B cell (primary cell): ENCODE data around the gene SMURF1. TPM values are rescaled to one million over a fixed set of nuclear protein-coding genes. Genes with fewer than 3 reads are reported as not detected.

Source experiments
- ATAC-seq: fragments of 200-7000 bp; cut with Tn5 transposase; one replicate; pipeline ENCODE4 v1.10.0; 2021; ENCODE audit warnings: low read depth, mild to moderate bottlenecking, moderate number of reproducible peaks, moderate library complexity
- CTCF ChIA-PET: fragments of 350-600 bp; sonication (Branson Sonifier 250); formaldehyde crosslinking; loops from one replicate; lab custom pipeline; 2021; ENCODE audit warnings: antibody characterized with exemption, inconsistent platforms; lab: Charles Lee
- POLR2A ChIA-PET: fragments of 350-600 bp; sonication (Branson Sonifier 250); formaldehyde crosslinking; loops from one replicate; lab custom pipeline; 2021; ENCODE audit warnings: antibody characterized with exemption; lab: Charles Lee
- DNase-seq: peaks from one replicate; pipeline ENCODE4 v3.0.0; 2013
- H2AFZ ChIP-seq: 2 replicates; pipeline ENCODE4 v1.6.1; 2012; ENCODE audit warnings: mild to moderate bottlenecking, low read depth, low read length; ENCODE audit not compliant: insufficient read depth, poor library complexity, severe bottlenecking
- H3K27ac ChIP-seq, 2 donors: 1 replicate in 1 of 2; 2 replicates in 1 of 2; pipeline ENCODE4 v1.5.1; 2012 to 2013; ENCODE audit warnings: low read length in 2 of 2, mild to moderate bottlenecking in 2 of 2, moderate library complexity in 1 of 2
- H3K27me3 ChIP-seq, 4 experiments: fragments of 200-600 bp in 1 of 4; sonication (generic) in 1 of 4; replicated peaks in 1 of 4; 1 replicate in 2 of 4; 2 replicates in 2 of 4; pipeline versions ENCODE4 v1.6.1 to v1.7.0; 2013 to 2016; ENCODE audit warnings: low read length in 3 of 4, mild to moderate bottlenecking in 2 of 4, mixed read lengths in 1 of 4, moderate library complexity in 1 of 4; ENCODE audit not compliant: insufficient read depth in 4 of 4, control insufficient read depth in 3 of 4; ENCODE audit errors: control extremely low read depth in 1 of 4
- H3K36me3 ChIP-seq, 2 experiments: replicated peaks in 1 of 2; 1 replicate in 1 of 2; 2 replicates in 1 of 2; pipeline versions ENCODE4 v1.6.1 to v1.7.1; 2013; ENCODE audit warnings: low read length in 1 of 2; ENCODE audit not compliant: insufficient read depth in 2 of 2, control insufficient read depth in 1 of 2; ENCODE audit errors: control extremely low read depth in 1 of 2, extremely low read depth in 1 of 2
- H3K4me1 ChIP-seq, 2 donors: fragments of 200-600 bp in 1 of 2; sonication (generic) in 1 of 2; 1 replicate in 1 of 2; 2 replicates in 1 of 2; pipeline versions ENCODE4 v1.5.1 to v1.6.1; 2013 to 2017; ENCODE audit warnings: low read length in 2 of 2; ENCODE audit not compliant: control insufficient read depth in 2 of 2, insufficient read depth in 2 of 2
- H3K4me2 ChIP-seq: replicated peaks from 2 replicates; pipeline ENCODE3; 2012; ENCODE audit warnings: mild to moderate bottlenecking, low read depth, low read length; ENCODE audit not compliant: poor library complexity, severe bottlenecking
- H3K4me3 ChIP-seq, 5 experiments: fragments of 200-600 bp in 1 of 5; sonication (generic) in 1 of 5; 1 replicate in 3 of 5; 2 replicates in 2 of 5; pipeline versions ENCODE4 v1.5.1 to v1.7.0; 2011 to 2016; ENCODE audit warnings: low read length in 4 of 5, mild to moderate bottlenecking in 4 of 5, low read depth in 2 of 5, control low read depth in 1 of 5, moderate library complexity in 1 of 5; ENCODE audit not compliant: insufficient read depth in 1 of 5; ENCODE audit errors: control extremely low read depth in 1 of 5, extremely low read depth in 1 of 5
- H3K79me2 ChIP-seq: fragments of 200-600 bp; sonication (generic); one replicate; pipeline ENCODE4 v1.6.0; 2016; ENCODE audit warnings: low read length; ENCODE audit not compliant: control insufficient read depth, insufficient read depth
- H3K9ac ChIP-seq: fragments of 200-600 bp; sonication (generic); 2 replicates; pipeline ENCODE4 v1.6.1; 2017; ENCODE audit warnings: mild to moderate bottlenecking, low read length, moderate library complexity
- H3K9me3 ChIP-seq, 3 donors: one replicate each; pipeline versions ENCODE4 v1.6.1 to v1.7.1; 2013; ENCODE audit warnings: low read length in 2 of 3; ENCODE audit not compliant: control insufficient read depth in 2 of 3, insufficient read depth in 1 of 3; ENCODE audit errors: control extremely low read depth in 1 of 3
- H4K20me1 ChIP-seq: 2 replicates; pipeline ENCODE4 v1.6.0; 2012; ENCODE audit warnings: mild to moderate bottlenecking, low read length; ENCODE audit not compliant: insufficient read depth, control insufficient read depth, poor library complexity, severe bottlenecking
- H3K27ac Mint-ChIP-seq: one replicate; pipeline ENCODE4 v1.8.0; 2021; ENCODE audit warnings: mixed read lengths
- H3K27me3 Mint-ChIP-seq: one replicate; pipeline ENCODE4 v1.8.0; 2021; ENCODE audit warnings: mixed read lengths
- H3K4me1 Mint-ChIP-seq: one replicate; pipeline ENCODE4 v1.8.0; 2021; ENCODE audit warnings: mixed read lengths
- H3K4me3 Mint-ChIP-seq: one replicate; pipeline ENCODE4 v1.8.0; 2021; ENCODE audit warnings: mixed read lengths
- H3K9me3 Mint-ChIP-seq: one replicate; pipeline ENCODE4 v1.8.0; 2022; ENCODE audit warnings: mixed read lengths; ENCODE audit not compliant: insufficient read depth
- EZH2 ChIP-seq: IDR thresholded peaks from 2 replicates; pipeline ENCODE4 v1.6.1; 2012; ENCODE audit warnings: borderline replicate concordance, low read depth, mild to moderate bottlenecking, moderate library complexity, low read length; ENCODE audit not compliant: insufficient read depth, poor library complexity, severe bottlenecking
- WGBS: methylation state at CpG from one replicate; pipeline ENCODE4 v1.1.5; 2013; ENCODE audit warnings: missing lambda C conversion rate; ENCODE audit not compliant: insufficient coverage; 5-methylcytosine and 5-hydroxymethylcytosine counted together
- intact Hi-C: fragments of 100-400 bp; cut with micrococcal nuclease; formaldehyde crosslinking; loops from one replicate; pipeline ENCODE4 v1.10.0; 2022
- polyA plus RNA-seq: library from polyadenylated mRNA; depleted of rRNA; stranded (reverse); fragments of >200 nt; gene quantifications from 2 replicates; pipeline ENCODE4 v1.2.3, GENCODE V29; 2012
- total RNA-seq, 2 donors: library from RNA; stranded (reverse); fragments of 120-200 nt in 1 of 2; gene quantifications; 1 replicate in 1 of 2; 2 replicates in 1 of 2; pipeline versions ENCODE4 v1.2.3 to v1.2.4, GENCODE V29; 2013 to 2022
- TF ChIP-seq, protein P1 (sequence below): fragments of 200-600 bp; IDR thresholded peaks from one replicate; pipeline ENCODE4 v1.8.0; 2022; ENCODE audit warnings: antibody characterized with exemption, mild to moderate bottlenecking

The SMURF1 gene
- total and polyA plus RNA-seq, 2 donors (not counting 1 experiment from before 2014, with no cell fraction given), result 7.5 to 28.6 TPM

DNA sequence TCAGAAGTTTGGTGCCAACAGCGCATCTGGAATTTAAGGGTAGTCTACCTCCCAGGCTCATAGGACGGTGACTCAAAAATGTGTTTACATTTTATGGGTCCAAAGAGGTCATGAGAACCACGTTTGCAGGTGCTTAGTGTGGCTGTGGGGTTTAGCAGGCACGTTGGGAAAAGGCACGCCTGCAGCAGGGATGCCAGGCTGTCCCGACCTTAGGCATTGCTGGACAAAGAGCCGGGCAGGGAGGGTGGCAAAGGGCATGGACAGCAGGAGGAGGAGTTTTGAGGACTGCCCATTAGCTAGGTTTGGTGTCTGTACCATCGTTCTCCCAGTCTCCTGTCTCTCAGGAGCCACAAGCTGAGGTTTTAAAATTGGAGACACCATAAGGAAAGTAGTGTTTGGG lies 161.2 kb downstream of the SMURF1 start:
- intact Hi-C loops, result no loop called here
- Mint-ChIP-seq H3K4me3 (no peak overlapping the region), H3K27ac (no peak overlapping the region), H3K9me3 (peaks cover 5% of the 10 kb centered on the region), H3K27me3 (no peaks in the 10 kb centered on the region), H3K4me1 (no peaks in the 10 kb centered on the region)
- DNase-seq, result no peak
- TF ChIP-seq, protein P1, sequence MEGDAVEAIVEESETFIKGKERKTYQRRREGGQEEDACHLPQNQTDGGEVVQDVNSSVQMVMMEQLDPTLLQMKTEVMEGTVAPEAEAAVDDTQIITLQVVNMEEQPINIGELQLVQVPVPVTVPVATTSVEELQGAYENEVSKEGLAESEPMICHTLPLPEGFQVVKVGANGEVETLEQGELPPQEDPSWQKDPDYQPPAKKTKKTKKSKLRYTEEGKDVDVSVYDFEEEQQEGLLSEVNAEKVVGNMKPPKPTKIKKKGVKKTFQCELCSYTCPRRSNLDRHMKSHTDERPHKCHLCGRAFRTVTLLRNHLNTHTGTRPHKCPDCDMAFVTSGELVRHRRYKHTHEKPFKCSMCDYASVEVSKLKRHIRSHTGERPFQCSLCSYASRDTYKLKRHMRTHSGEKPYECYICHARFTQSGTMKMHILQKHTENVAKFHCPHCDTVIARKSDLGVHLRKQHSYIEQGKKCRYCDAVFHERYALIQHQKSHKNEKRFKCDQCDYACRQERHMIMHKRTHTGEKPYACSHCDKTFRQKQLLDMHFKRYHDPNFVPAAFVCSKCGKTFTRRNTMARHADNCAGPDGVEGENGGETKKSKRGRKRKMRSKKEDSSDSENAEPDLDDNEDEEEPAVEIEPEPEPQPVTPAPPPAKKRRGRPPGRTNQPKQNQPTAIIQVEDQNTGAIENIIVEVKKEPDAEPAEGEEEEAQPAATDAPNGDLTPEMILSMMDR, result no peak
- no peak for TF ChIP-seq EZH2
- CTCF ChIA-PET, result no interaction called here
- no peak for ATAC-seq
- Histone ChIP-seq H3K4me2 (no peak overlapping the region), H3K27ac (no peak overlapping the region), H3K4me1 (no peaks in the 10 kb centered on the region), H3K36me3 (peaks cover 17 to 92% of the 10 kb centered on the region in 2 experiments), H2AFZ (no peak overlapping the region), H3K27me3 (no peaks in the 10 kb centered on the region), H3K79me2 (no peaks in the 10 kb centered on the region), H3K9ac (no peak overlapping the region), H3K9me3 (peaks cover 0 to 3% (median 0%) of the 10 kb centered on the region in 3 donors), H4K20me1 (no peaks in the 10 kb centered on the region), H3K4me3 (no peak overlapping the region)
- POLR2A ChIA-PET, result no interaction called here
- 98% methylated on average over 8 of the region's 8 CpGs for WGBS

DNA sequence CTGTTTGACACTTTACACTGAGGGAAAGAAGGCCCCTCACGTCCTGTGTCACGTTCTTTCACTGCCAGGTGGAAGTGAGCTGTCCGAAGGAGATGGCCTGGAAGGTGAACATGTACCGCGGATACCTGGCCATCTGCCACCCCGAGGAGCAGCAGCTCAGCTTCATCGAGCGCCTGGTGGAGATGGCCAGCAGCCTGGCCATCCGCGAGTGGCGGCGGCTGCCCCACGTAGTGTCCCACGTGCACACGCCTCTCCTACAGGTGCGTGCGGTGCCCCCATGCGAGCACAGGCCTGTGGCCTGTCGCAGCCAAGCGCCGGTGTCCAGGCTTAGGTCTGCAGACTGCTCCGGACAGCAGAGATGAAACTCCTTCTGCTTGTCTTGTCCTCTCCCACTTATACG lies 162.2 kb downstream of the SMURF1 start:
- no peak overlapping the region for H3K4me3 ChIP-seq
- CTCF ChIA-PET, result interaction anchor here (0.6 kb wide), 1 partner anchor 308 kb away, joined by 4 read pairs; no protein-coding TSS in a partner anchor
- no peaks in the 10 kb centered on the region for H3K4me1 Mint-ChIP-seq
- no peaks in the 10 kb centered on the region for H3K4me1 ChIP-seq
- intact Hi-C loops, result no loop called here
- peaks cover 20 to 91% of the 10 kb centered on the region in 2 experiments for H3K36me3 ChIP-seq
- DNase-seq (no peak), ATAC-seq (no peak)
- TF ChIP-seq EZH2, result no peak
- TF ChIP-seq, protein P1, result no peak
- H3K9me3 ChIP-seq, result peaks cover 0 to 3% (median 0%) of the 10 kb centered on the region in 3 donors
- H3K27ac Mint-ChIP-seq, result no peak overlapping the region
- H2AFZ ChIP-seq, result no peak overlapping the region
- H3K79me2 ChIP-seq, result no peaks in the 10 kb centered on the region
- POLR2A ChIA-PET, result no interaction called here
- no peak overlapping the region for H3K4me3 Mint-ChIP-seq
- WGBS, result 98% methylated on average over 22 of the region's 23 CpGs
- peaks cover 5% of the 10 kb centered on the region for H3K9me3 Mint-ChIP-seq
- no peaks in the 10 kb centered on the region for H4K20me1 ChIP-seq
- H3K9ac ChIP-seq, result no peak overlapping the region
- H3K27me3 Mint-ChIP-seq, result no peaks in the 10 kb centered on the region
- no peak overlapping the region for H3K27ac ChIP-seq
- H3K4me2 ChIP-seq, result no peak overlapping the region
- H3K27me3 ChIP-seq, result no peaks in the 10 kb centered on the region
